Measurements from ENCODE around the gene ETFA.

ETFA gene

GRCh38 chr15:76234337-76234889 lies 76.9 kb downstream of the ETFA start:
- no peak for DNase-seq (ENCODE audit: low read depth)
- TF ChIP-seq, protein P1, sequence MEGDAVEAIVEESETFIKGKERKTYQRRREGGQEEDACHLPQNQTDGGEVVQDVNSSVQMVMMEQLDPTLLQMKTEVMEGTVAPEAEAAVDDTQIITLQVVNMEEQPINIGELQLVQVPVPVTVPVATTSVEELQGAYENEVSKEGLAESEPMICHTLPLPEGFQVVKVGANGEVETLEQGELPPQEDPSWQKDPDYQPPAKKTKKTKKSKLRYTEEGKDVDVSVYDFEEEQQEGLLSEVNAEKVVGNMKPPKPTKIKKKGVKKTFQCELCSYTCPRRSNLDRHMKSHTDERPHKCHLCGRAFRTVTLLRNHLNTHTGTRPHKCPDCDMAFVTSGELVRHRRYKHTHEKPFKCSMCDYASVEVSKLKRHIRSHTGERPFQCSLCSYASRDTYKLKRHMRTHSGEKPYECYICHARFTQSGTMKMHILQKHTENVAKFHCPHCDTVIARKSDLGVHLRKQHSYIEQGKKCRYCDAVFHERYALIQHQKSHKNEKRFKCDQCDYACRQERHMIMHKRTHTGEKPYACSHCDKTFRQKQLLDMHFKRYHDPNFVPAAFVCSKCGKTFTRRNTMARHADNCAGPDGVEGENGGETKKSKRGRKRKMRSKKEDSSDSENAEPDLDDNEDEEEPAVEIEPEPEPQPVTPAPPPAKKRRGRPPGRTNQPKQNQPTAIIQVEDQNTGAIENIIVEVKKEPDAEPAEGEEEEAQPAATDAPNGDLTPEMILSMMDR (IDR thresholded peaks at IDR 0.05; ENCODE audit: low read depth, low read length): no peak
- no peak for TF ChIP-seq MYC (IDR thresholded peaks at IDR 0.05; ENCODE audit: low read depth, low read length)
- TF ChIP-seq POLR2A (IDR thresholded peaks at IDR 0.05; ENCODE audit: extremely low read depth, insufficient read length): no peak
- TF ChIP-seq, protein P2, sequence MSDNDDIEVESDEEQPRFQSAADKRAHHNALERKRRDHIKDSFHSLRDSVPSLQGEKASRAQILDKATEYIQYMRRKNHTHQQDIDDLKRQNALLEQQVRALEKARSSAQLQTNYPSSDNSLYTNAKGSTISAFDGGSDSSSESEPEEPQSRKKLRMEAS (IDR thresholded peaks at IDR 0.05; ENCODE audit: low read depth, low read length): no peak
- H3K4me3 ChIP-seq (ENCODE audit: low read depth, low read length): no peak overlapping the region

DNA sequence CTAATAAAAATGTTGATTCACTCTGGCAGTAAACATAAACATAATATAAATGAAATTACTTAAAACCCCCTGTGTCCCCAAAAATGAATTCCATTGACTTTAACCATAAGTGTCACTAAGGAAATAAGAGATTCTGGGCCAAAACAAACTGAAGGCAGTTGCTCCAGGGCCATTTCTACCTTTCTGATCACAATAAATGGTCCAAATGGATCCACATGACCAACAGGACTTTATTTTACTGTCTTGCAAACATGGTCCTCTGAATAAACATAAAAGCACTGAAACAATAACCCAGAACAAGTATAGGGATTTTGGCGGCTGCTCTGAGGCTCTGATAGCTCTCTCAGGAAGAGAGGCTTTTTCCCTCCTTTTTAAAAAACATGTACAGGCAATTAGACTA lies 77.3 kb downstream of the ETFA start:
- no peak for TF ChIP-seq POLR2A (IDR thresholded peaks at IDR 0.05; ENCODE audit: extremely low read depth, insufficient read length)
- TF ChIP-seq, protein P2 (IDR thresholded peaks at IDR 0.05; ENCODE audit: low read depth, low read length): no peak
- TF ChIP-seq, protein P1 (IDR thresholded peaks at IDR 0.05; ENCODE audit: low read depth, low read length): no peak
- TF ChIP-seq MYC (IDR thresholded peaks at IDR 0.05; ENCODE audit: low read depth, low read length): no peak
- H3K4me3 ChIP-seq (ENCODE audit: low read depth, low read length): no peak overlapping the region
- no peak for DNase-seq (ENCODE audit: low read depth)

DNA sequence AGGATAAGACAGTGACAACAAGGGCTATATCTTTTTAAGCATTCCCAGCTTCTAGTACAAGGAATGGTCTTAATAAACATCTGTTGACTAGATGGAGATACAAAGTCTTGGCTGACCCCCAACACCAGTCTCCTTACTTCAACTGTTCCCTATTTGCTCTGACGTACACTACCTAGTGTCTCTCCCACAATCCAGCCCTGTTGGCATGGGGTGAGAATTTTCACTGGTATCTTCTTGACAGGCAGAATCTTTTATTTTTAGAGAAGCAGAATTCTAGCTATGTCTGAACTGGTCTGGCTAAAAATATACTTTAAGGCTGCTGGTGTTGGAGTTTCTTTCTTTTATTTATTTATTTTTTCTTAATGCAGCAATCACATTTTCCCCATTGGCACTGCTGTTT lies 82.0 kb downstream of the ETFA start:
- H3K4me3 ChIP-seq (ENCODE audit: low read depth, low read length): no peak overlapping the region
- DNase-seq (ENCODE audit: low read depth): no peak
- TF ChIP-seq, protein P2 (IDR thresholded peaks at IDR 0.05; ENCODE audit: low read depth, low read length): no peak
- TF ChIP-seq, protein P1 (IDR thresholded peaks at IDR 0.05; ENCODE audit: low read depth, low read length): no peak

- DNase-seq (ENCODE audit: low read depth): no peak
- no peak overlapping the region for H3K4me3 ChIP-seq (ENCODE audit: low read depth, low read length)
- TF ChIP-seq, protein P1 (IDR thresholded peaks at IDR 0.05; ENCODE audit: low read depth, low read length): no peak
Observed at GRCh38 chr15:76223521-76223920, 87.7 kb downstream of the ETFA start.

DNA sequence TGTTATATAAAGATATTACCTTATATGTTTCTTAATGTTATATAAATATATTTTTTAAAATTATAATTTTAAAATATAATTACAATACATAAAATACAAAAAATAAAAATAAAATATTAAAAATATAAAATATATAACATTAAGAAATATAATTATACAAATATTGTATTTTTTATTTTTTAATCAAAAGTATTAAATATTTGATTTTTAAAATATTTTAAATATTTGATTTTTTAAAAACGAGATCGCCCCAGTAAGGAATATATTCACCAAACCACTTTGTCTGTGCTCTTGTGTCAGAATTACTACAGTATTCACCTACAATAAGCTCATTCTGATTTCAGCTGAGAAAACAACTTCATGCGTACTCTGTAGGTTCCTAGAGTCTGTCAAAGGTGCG lies 89.1 kb downstream of the ETFA start:
- TF ChIP-seq, protein P1 (IDR thresholded peaks at IDR 0.05; ENCODE audit: low read depth, low read length): no peak
- TF ChIP-seq POLR2A (IDR thresholded peaks at IDR 0.05; ENCODE audit: extremely low read depth, insufficient read length) (no peak), MYC (IDR thresholded peaks at IDR 0.05; ENCODE audit: low read depth, low read length) (no peak)
- TF ChIP-seq, protein P2 (IDR thresholded peaks at IDR 0.05; ENCODE audit: low read depth, low read length): no peak
- DNase-seq (ENCODE audit: low read depth): no peak
- H3K4me3 ChIP-seq (ENCODE audit: low read depth, low read length): no peak overlapping the region

GRCh38 chr15:76221085-76221767 lies 90.0 kb downstream of the ETFA start:
- H3K4me3 ChIP-seq (ENCODE audit: low read depth, low read length): no peak overlapping the region
- TF ChIP-seq, protein P1 (IDR thresholded peaks at IDR 0.05; ENCODE audit: low read depth, low read length): no peak
- TF ChIP-seq MYC (IDR thresholded peaks at IDR 0.05; ENCODE audit: low read depth, low read length) (no peak), POLR2A (IDR thresholded peaks at IDR 0.05; ENCODE audit: extremely low read depth, insufficient read length) (no peak)
- TF ChIP-seq, protein P2 (IDR thresholded peaks at IDR 0.05; ENCODE audit: low read depth, low read length): no peak
- no peak for DNase-seq (ENCODE audit: low read depth)
